CD14-positive monocyte (primary cell): Measurements from ENCODE around the gene PRKACA. TPM values are rescaled to one million over a fixed set of nuclear protein-coding genes. Genes with fewer than 3 reads are reported as not detected.

ENCODE experiments used
- DNase-seq, 3 donors: peaks; one replicate each; pipeline ENCODE4 v3.0.0-alpha.2; 2011 to 2022
- H2AFZ ChIP-seq: 2 replicates; pipeline ENCODE4 v1.6.0; 2012; ENCODE audit warnings: mild to moderate bottlenecking, low read depth, low read length, inconsistent platforms; ENCODE audit not compliant: insufficient read depth, poor library complexity, severe bottlenecking
- H3K27ac ChIP-seq, 2 donors: 1 replicate in 1 of 2; 2 replicates in 1 of 2; pipeline ENCODE4 v1.5.1; 2012 to 2013; ENCODE audit warnings: low read length in 2 of 2, control low read depth in 1 of 2, inconsistent platforms in 1 of 2, low read depth in 1 of 2, mild to moderate bottlenecking in 1 of 2
- H3K27me3 ChIP-seq, 2 donors: one replicate each; pipeline versions ENCODE4 v1.6.0 to v1.6.1; 2011 to 2013; ENCODE audit warnings: low read length in 2 of 2; ENCODE audit not compliant: control insufficient read depth in 2 of 2, insufficient read depth in 2 of 2
- H3K36me3 ChIP-seq, 2 donors: replicated peaks in 1 of 2; 1 replicate in 1 of 2; 2 replicates in 1 of 2; pipeline versions ENCODE4 v1.5.1 to v1.6.1; 2012 to 2013; ENCODE audit warnings: low read length in 2 of 2, control low read depth in 1 of 2, inconsistent platforms in 1 of 2, mild to moderate bottlenecking in 1 of 2; ENCODE audit not compliant: insufficient read depth in 2 of 2, control insufficient read depth in 1 of 2
- H3K4me1 ChIP-seq, 2 donors: 1 replicate in 1 of 2; 2 replicates in 1 of 2; pipeline versions ENCODE4 v1.5.1 to v1.6.1; 2012 to 2013; ENCODE audit warnings: low read length in 2 of 2, control low read depth in 1 of 2, inconsistent platforms in 1 of 2, mild to moderate bottlenecking in 1 of 2, moderate library complexity in 1 of 2; ENCODE audit not compliant: insufficient read depth in 2 of 2, control insufficient read depth in 1 of 2
- H3K4me2 ChIP-seq: replicated peaks from 2 replicates; pipeline ENCODE3; 2012; ENCODE audit warnings: low read length, moderate library complexity, mild to moderate bottlenecking; ENCODE audit not compliant: poor library complexity, severe bottlenecking; ENCODE audit errors: extremely low read depth
- H3K4me3 ChIP-seq, 3 experiments: fragments of 200-600 bp in 1 of 3; sonication (generic) in 1 of 3; replicated peaks in 1 of 3; 1 replicate in 2 of 3; 2 replicates in 1 of 3; pipeline ENCODE4 v1.5.1; 2011 to 2013; ENCODE audit warnings: low read length in 3 of 3, mild to moderate bottlenecking in 3 of 3, control low read depth in 2 of 3, low read depth in 2 of 3, inconsistent platforms in 1 of 3, moderate library complexity in 1 of 3
- H3K79me2 ChIP-seq: 2 replicates; pipeline ENCODE4 v1.6.0; 2012; ENCODE audit warnings: mild to moderate bottlenecking, control low read depth, inconsistent platforms, low read length, moderate library complexity; ENCODE audit not compliant: insufficient read depth
- H3K9ac ChIP-seq: 2 replicates; pipeline ENCODE4 v1.6.0; 2017; ENCODE audit warnings: low read length, mild to moderate bottlenecking; ENCODE audit not compliant: insufficient read depth, poor library complexity, severe bottlenecking
- H3K9me3 ChIP-seq, 2 donors: replicated peaks in 1 of 2; 1 replicate in 1 of 2; 2 replicates in 1 of 2; pipeline versions ENCODE4 v1.5.1 to v1.6.1; 2012 to 2013; ENCODE audit warnings: low read length in 2 of 2, control low read depth in 1 of 2; ENCODE audit not compliant: control insufficient read depth in 1 of 2, insufficient read depth in 1 of 2
- H4K20me1 ChIP-seq: 2 replicates; pipeline ENCODE4 v1.6.0; 2012; ENCODE audit warnings: mild to moderate bottlenecking, low read length, control low read depth, moderate library complexity; ENCODE audit not compliant: insufficient read depth
- H3K27ac Mint-ChIP-seq, 7 donors: one replicate each; pipeline ENCODE4 v1.8.0; 2020; ENCODE audit warnings: mild to moderate bottlenecking in 7 of 7, mixed read lengths in 7 of 7, moderate library complexity in 6 of 7, inconsistent platforms in 2 of 7
- H3K27me3 Mint-ChIP-seq, 3 donors: one replicate each; pipeline ENCODE4 v1.8.0; 2021 to 2022; ENCODE audit warnings: low read depth in 3 of 3, mild to moderate bottlenecking in 3 of 3, mixed read lengths in 3 of 3, moderate library complexity in 3 of 3, inconsistent platforms in 1 of 3
- H3K36me3 Mint-ChIP-seq, 2 donors: one replicate each; pipeline ENCODE4 v1.8.0; 2020; ENCODE audit warnings: mixed read lengths in 2 of 2, inconsistent platforms in 1 of 2, mild to moderate bottlenecking in 1 of 2
- H3K4me1 Mint-ChIP-seq: one replicate; pipeline ENCODE4 v1.8.0; 2020; ENCODE audit warnings: mild to moderate bottlenecking, mixed read lengths
- H3K4me3 Mint-ChIP-seq, 2 donors: one replicate each; pipeline ENCODE4 v1.8.0; 2020; ENCODE audit warnings: mild to moderate bottlenecking in 2 of 2, mixed read lengths in 2 of 2, moderate library complexity in 1 of 2
- H3K9me3 Mint-ChIP-seq, 7 donors: one replicate each; pipeline ENCODE4 v1.8.0; 2020 to 2022; ENCODE audit warnings: mixed read lengths in 7 of 7, mild to moderate bottlenecking in 6 of 7, moderate library complexity in 6 of 7, inconsistent platforms in 2 of 7
- CTCF ChIP-seq: fragments of 200-600 bp; IDR thresholded peaks from one replicate; pipeline ENCODE4 v1.8.0; 2022; ENCODE audit warnings: antibody characterized with exemption, mild to moderate bottlenecking
- WGBS: methylation state at CpG from one replicate; pipeline ENCODE4 v1.1.5; 2013; ENCODE audit warnings: missing lambda C conversion rate; ENCODE audit not compliant: insufficient coverage; 5-methylcytosine and 5-hydroxymethylcytosine counted together
- intact Hi-C, 2 donors: fragments of 100-400 bp; cut with micrococcal nuclease; formaldehyde crosslinking; loops; one replicate each; pipeline versions ENCODE4 v1.15.0 to v1.15.1; 2023
- polyA plus RNA-seq, 3 donors: library from polyadenylated mRNA; depleted of rRNA in 1 of 3; unstranded in 2 of 3; stranded (reverse) in 1 of 3; fragments of 300-500 nt in 2 of 3; fragments of >200 nt in 1 of 3; fragmentation: Illumina TruSeq in 2 of 3; gene quantifications; 1 replicate in 2 of 3; 2 replicates in 1 of 3; pipeline ENCODE4 v1.2.3, GENCODE V29; 2012 to 2021

Gene PRKACA
- polyA plus RNA-seq, 3 donors = 2.0 to 231 (median 3.8) TPM

GRCh38 chr19:14135985-14136508 is 18.5 kb upstream of the PRKACA start:
- peak overlapping the region; percentile 81 to 90 for H3K4me3 Mint-ChIP-seq
- H3K27me3 ChIP-seq = no peaks in the 10 kb centered on the region
- H3K36me3 Mint-ChIP-seq = peaks cover 1 to 6% of the 10 kb centered on the region in 2 donors
- no peak for DNase-seq
- H3K36me3 ChIP-seq = no peaks in the 10 kb centered on the region
- H3K4me1 ChIP-seq = peaks cover 49 to 61% of the 10 kb centered on the region in 2 donors
- peak overlapping the region; percentile 90 for H3K4me2 ChIP-seq
- no peaks in the 10 kb centered on the region for H3K9me3 ChIP-seq
- peak overlapping the region; percentile 53 to 83 (median 57) for H3K4me3 ChIP-seq
- H3K27ac Mint-ChIP-seq = peak overlapping the region in 6 of 7 donors; percentile 19 to 82 (median 58)
- peaks cover 53% of the 10 kb centered on the region for H3K4me1 Mint-ChIP-seq
- H3K27ac ChIP-seq = peak overlapping the region; percentile 52 to 58
- no peak for TF ChIP-seq CTCF
- peak overlapping the region; percentile 41 for H3K9ac ChIP-seq
- peaks cover 22% of the 10 kb centered on the region for H4K20me1 ChIP-seq
- intact Hi-C loops = loop anchor here (2.0 to 5.0 kb wide), 4 partner anchors 21 to 254 kb away; partner anchors contain the start of gene SAMD1 (in 1 of the 2)
- WGBS = 2% methylated on average over 28 of the region's 38 CpGs
- peaks cover 85% of the 10 kb centered on the region for H3K79me2 ChIP-seq
- H3K27me3 Mint-ChIP-seq = peaks cover 0 to 1% (median 0%) of the 10 kb centered on the region in 3 donors
- H2AFZ ChIP-seq = peak overlapping the region; percentile 49
- no peaks in the 10 kb centered on the region for H3K9me3 Mint-ChIP-seq

GRCh38 chr19:14135355-14135754 is 17.8 kb upstream of the PRKACA start:
- no peaks in the 10 kb centered on the region for H3K36me3 ChIP-seq
- H3K9me3 ChIP-seq = no peaks in the 10 kb centered on the region
- TF ChIP-seq CTCF = no peak
- peaks cover 83% of the 10 kb centered on the region for H3K79me2 ChIP-seq
- peak overlapping the region in 1 of 3 experiments; percentile 83 for H3K4me3 ChIP-seq
- intact Hi-C loops = loop anchor here (2.0 to 5.0 kb wide), 3 partner anchors 21 to 253 kb away; partner anchors contain the start of gene SAMD1 (in 1 of the 2)
- WGBS = 42% methylated on average over 5 of the region's 6 CpGs
- H3K9ac ChIP-seq = no peak overlapping the region
- peaks cover 52 to 65% of the 10 kb centered on the region in 2 donors for H3K4me1 ChIP-seq
- no peak for DNase-seq
- H3K9me3 Mint-ChIP-seq = no peaks in the 10 kb centered on the region
- H3K4me2 ChIP-seq = peak overlapping the region; percentile 90
- H3K27ac ChIP-seq = peak overlapping the region in 1 of 2 donors; percentile 58
- H3K4me1 Mint-ChIP-seq = peaks cover 56% of the 10 kb centered on the region
- peak overlapping the region; percentile 49 for H2AFZ ChIP-seq
- H3K36me3 Mint-ChIP-seq = peaks cover 0 to 4% of the 10 kb centered on the region in 2 donors
- H3K27me3 ChIP-seq = no peaks in the 10 kb centered on the region
- peaks cover 18% of the 10 kb centered on the region for H4K20me1 ChIP-seq
- peaks cover 0 to 1% (median 0%) of the 10 kb centered on the region in 3 donors for H3K27me3 Mint-ChIP-seq
- H3K4me3 Mint-ChIP-seq = peak overlapping the region; percentile 81 to 90
- peak overlapping the region in 4 of 7 donors; percentile 19 to 88 (median 64) for H3K27ac Mint-ChIP-seq
